HEK293 (cell line): ENCODE measurements around the gene NDFIP2.
A peak's percentile ranks its signal among the peaks of the same experiment; 100 is the strongest.
"Not testable (repeated sequence)": the region's sequence is repeated elsewhere in the genome, so short reads cannot be mapped to it uniquely, and the experiment has no call there.

ENCODE experiments used
- CTCF ChIA-PET: fragments of 350-600 bp; formaldehyde crosslinking; extraction: SDS; loops from one replicate; lab custom pipeline; 2021; ENCODE audit warnings: antibody characterized with exemption; lab: Yijun Ruan, JAX
- POLR2A ChIA-PET: fragments of 300-600 bp; formaldehyde crosslinking; extraction: SDS; loops from one replicate; lab custom pipeline; 2020; ENCODE audit warnings: antibody characterized with exemption, inconsistent platforms; lab: Yijun Ruan, JAX
- H3K27ac ChIP-seq: fragments of 200-500 bp; sonication (Bioruptor generic); 2 replicates; pipeline ENCODE4 v1.5.1; 2014; ENCODE audit warnings: low read depth, low read length, control low read depth, inconsistent platforms; ENCODE audit errors: extremely low read depth
- H3K36me3 ChIP-seq, 2 experiments: fragments of 200-500 bp in 1 of 2; sonication (Bioruptor generic) in 1 of 2; 1 replicate in 1 of 2; 2 replicates in 1 of 2; pipeline ENCODE4 v1.5.1; 2014 to 2017; ENCODE audit warnings: inconsistent platforms in 2 of 2, low read length in 2 of 2; ENCODE audit not compliant: control insufficient read depth in 2 of 2, insufficient read depth in 1 of 2
- H3K4me1 ChIP-seq: fragments of 200-500 bp; sonication (Bioruptor generic); 2 replicates; pipeline ENCODE4 v1.5.1; 2014; ENCODE audit warnings: mild to moderate bottlenecking, low read length, inconsistent platforms; ENCODE audit not compliant: control insufficient read depth, insufficient read depth
- H3K4me3 ChIP-seq: 2 replicates; pipeline ENCODE4 v1.5.1; 2011; ENCODE audit warnings: low read depth, mild to moderate bottlenecking, control low read depth, low read length, moderate library complexity
- H3K9me3 ChIP-seq: fragments of 200-500 bp; sonication (Bioruptor generic); 2 replicates; pipeline ENCODE4 v1.5.1; 2014; ENCODE audit warnings: low read depth, low read length, inconsistent platforms; ENCODE audit not compliant: control insufficient read depth, insufficient read depth
- GLI2 ChIP-seq: fragments of 450-650 bp; formaldehyde crosslinking; IDR thresholded peaks from 2 replicates; pipeline ENCODE4; 2017; ENCODE audit warnings: missing biosample characterization, missing genetic modification characterization, low read depth, borderline replicate concordance
- GLI4 ChIP-seq: fragments of 450-650 bp; formaldehyde crosslinking; IDR thresholded peaks from 2 replicates; pipeline ENCODE4 v1.5.1; 2016; ENCODE audit warnings: missing biosample characterization, missing genetic modification characterization
- GLIS2 ChIP-seq: fragments of 450-650 bp; formaldehyde crosslinking; IDR thresholded peaks from 2 replicates; pipeline ENCODE4 v1.5.1; 2016; ENCODE audit warnings: missing biosample characterization, missing genetic modification characterization
- KLF9 ChIP-seq: fragments of 450-650 bp; formaldehyde crosslinking; IDR thresholded peaks from 2 replicates; pipeline ENCODE4 v1.5.1; 2016; ENCODE audit warnings: missing biosample characterization, missing genetic modification characterization, low read depth
- SCRT1 ChIP-seq: fragments of 450-650 bp; formaldehyde crosslinking; IDR thresholded peaks from 2 replicates; pipeline ENCODE4 v1.5.1; 2016; ENCODE audit warnings: missing biosample characterization, missing genetic modification characterization, borderline replicate concordance
- SCRT2 ChIP-seq: fragments of 450-650 bp; formaldehyde crosslinking; IDR thresholded peaks from 2 replicates; pipeline ENCODE4 v1.5.1; 2016; ENCODE audit warnings: missing biosample characterization, missing genetic modification characterization
- ZIC2 ChIP-seq: fragments of 450-650 bp; formaldehyde crosslinking; IDR thresholded peaks from 2 replicates; pipeline ENCODE4 v1.5.1; 2016; ENCODE audit warnings: missing biosample characterization, missing genetic modification characterization
- ZNF112 ChIP-seq: fragments of 450-650 bp; formaldehyde crosslinking; IDR thresholded peaks from 2 replicates; pipeline ENCODE4 v1.5.0; 2017; ENCODE audit warnings: missing biosample characterization, missing genetic modification characterization
- ZNF391 ChIP-seq: fragments of 450-650 bp; formaldehyde crosslinking; IDR thresholded peaks from 2 replicates; pipeline ENCODE4 v1.5.1; 2016; ENCODE audit warnings: low read depth, missing biosample characterization, missing genetic modification characterization, borderline replicate concordance
- ZNF423 ChIP-seq: fragments of 450-650 bp; formaldehyde crosslinking; IDR thresholded peaks from 2 replicates; pipeline ENCODE4 v1.5.1; 2016; ENCODE audit warnings: missing biosample characterization, missing genetic modification characterization
- ZNF514 ChIP-seq: fragments of 450-650 bp; formaldehyde crosslinking; IDR thresholded peaks from 2 replicates; pipeline ENCODE4 v1.5.1; 2016; ENCODE audit warnings: missing biosample characterization, missing genetic modification characterization
- ZNF548 ChIP-seq: fragments of 450-650 bp; formaldehyde crosslinking; IDR thresholded peaks from 2 replicates; pipeline ENCODE4 v1.5.1; 2016; ENCODE audit warnings: missing biosample characterization, missing genetic modification characterization
- ZNF555 ChIP-seq: fragments of 450-650 bp; formaldehyde crosslinking; conservative IDR thresholded peaks from 2 replicates; pipeline ENCODE4 v1.5.1; 2017; ENCODE audit warnings: missing biosample characterization, mild to moderate bottlenecking, missing genetic modification characterization, inconsistent platforms
- ZNF664 ChIP-seq: fragments of 450-650 bp; formaldehyde crosslinking; IDR thresholded peaks from 2 replicates; pipeline ENCODE4 v1.5.1; 2016; ENCODE audit warnings: missing biosample characterization, missing genetic modification characterization
- ZNF677 ChIP-seq: fragments of 450-650 bp; IDR thresholded peaks from 2 replicates; pipeline ENCODE4 v1.5.0; 2018; ENCODE audit warnings: missing biosample characterization, mild to moderate bottlenecking, missing genetic modification characterization, moderate library complexity
- ZNF777 ChIP-seq: fragments of 450-650 bp; formaldehyde crosslinking; IDR thresholded peaks from 2 replicates; pipeline ENCODE4 v1.5.1; 2017; ENCODE audit warnings: missing biosample characterization, missing genetic modification characterization, borderline replicate concordance
- ZNF837 ChIP-seq: fragments of 450-650 bp; formaldehyde crosslinking; IDR thresholded peaks from 2 replicates; pipeline ENCODE4 v1.5.1; 2016; ENCODE audit warnings: missing biosample characterization, missing genetic modification characterization
- ZSCAN23 ChIP-seq: fragments of 450-650 bp; formaldehyde crosslinking; IDR thresholded peaks from 2 replicates; pipeline ENCODE4 v1.5.1; 2016; ENCODE audit warnings: missing biosample characterization, missing genetic modification characterization
- TF ChIP-seq, protein P1 (sequence below): fragments of 450-650 bp; formaldehyde crosslinking; IDR thresholded peaks from 2 replicates; pipeline ENCODE4 v1.5.1; 2016; ENCODE audit warnings: missing biosample characterization, missing genetic modification characterization
- TF ChIP-seq, protein P2 (sequence below): fragments of 450-650 bp; formaldehyde crosslinking; IDR thresholded peaks from 2 replicates; pipeline ENCODE4 v1.5.0; 2017; ENCODE audit warnings: missing biosample characterization, missing genetic modification characterization, borderline replicate concordance
- TF ChIP-seq, protein P3 (sequence below): fragments of 450-650 bp; formaldehyde crosslinking; IDR thresholded peaks from 2 replicates; pipeline ENCODE4 v1.5.1; 2017; ENCODE audit warnings: missing biosample characterization, missing genetic modification characterization

NDFIP2 gene

DNA sequence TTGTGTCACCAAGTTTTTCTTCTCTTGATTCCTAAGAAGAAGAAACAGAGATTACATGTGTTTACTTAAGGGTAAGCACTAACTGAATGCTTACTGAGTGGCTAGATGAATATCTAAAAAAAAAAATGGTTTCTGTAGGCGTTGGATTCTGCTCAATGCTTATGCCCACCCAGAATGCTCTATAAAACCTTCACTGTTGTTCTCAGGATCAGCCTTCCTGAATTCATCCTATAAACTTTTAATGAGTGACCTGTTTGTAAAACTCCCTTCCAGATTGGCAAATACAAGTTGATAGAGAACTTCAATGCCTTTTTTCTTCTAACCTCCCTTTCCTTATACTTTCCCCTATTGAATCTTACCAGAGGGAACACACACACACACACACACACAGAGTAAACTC is 90.2 kb downstream of the NDFIP2 start:
- no peaks in the 10 kb centered on the region for H3K9me3 ChIP-seq
- CTCF ChIA-PET: interaction anchor here (0.7 kb wide), 1 partner anchor 1391 kb away, joined by 3 read pairs; no protein-coding TSS in a partner anchor
- no peaks in the 10 kb centered on the region for H3K4me1 ChIP-seq
- POLR2A ChIA-PET: no interaction called here
- no peak overlapping the region for H3K4me3 ChIP-seq
- TF ChIP-seq ZNF677 (tag by site-specific recombination) (no peak), ZNF837 (tag by site-specific recombination) (no peak), KLF9 (tag by site-specific recombination) (no peak), ZNF391 (tag by site-specific recombination) (no peak), ZNF777 (no peak), ZNF548 (tag by site-specific recombination) (no peak), ZNF112 (tag by site-specific recombination) (no peak)
- TF ChIP-seq, protein P1, sequence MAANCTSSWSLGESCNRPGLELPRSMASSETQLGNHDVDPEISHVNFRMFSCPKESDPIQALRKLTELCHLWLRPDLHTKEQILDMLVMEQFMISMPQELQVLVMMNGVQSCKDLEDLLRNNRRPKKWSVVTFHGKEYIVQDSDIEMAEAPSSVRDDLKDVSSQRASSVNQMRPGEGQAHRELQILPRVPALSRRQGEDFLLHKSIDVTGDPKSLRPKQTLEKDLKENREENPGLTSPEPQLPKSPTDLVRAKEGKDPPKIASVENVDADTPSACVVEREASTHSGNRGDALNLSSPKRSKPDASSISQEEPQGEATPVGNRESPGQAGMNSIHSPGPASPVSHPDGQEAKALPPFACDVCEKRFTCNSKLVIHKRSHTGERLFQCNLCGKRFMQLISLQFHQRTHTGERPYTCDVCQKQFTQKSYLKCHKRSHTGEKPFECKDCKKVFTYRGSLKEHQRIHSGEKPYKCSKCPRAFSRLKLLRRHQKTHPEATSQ (tag by site-specific recombination): no peak
- H3K36me3 ChIP-seq: no peaks in the 10 kb centered on the region
- no peak overlapping the region for H3K27ac ChIP-seq

DNA sequence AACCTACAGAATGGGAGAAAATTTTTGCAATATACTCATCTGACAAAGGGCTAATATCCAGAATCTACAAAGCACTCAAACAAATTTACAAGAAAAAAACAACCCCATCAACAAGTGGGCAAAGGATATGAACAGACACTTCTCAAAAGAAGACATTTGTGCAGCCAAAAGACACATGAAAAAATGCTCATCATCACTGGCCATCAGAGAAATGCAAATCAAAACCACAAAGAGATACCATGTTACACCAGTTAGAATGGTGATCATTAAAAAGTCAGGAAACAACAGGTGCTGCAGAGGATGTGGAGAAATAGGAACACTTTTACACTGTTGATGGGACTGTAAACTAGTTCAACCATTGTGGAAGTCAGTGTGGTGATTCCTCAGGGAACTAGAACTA is 92.9 kb downstream of the NDFIP2 start:
- CTCF ChIA-PET, H3K9me3 ChIP-seq, H3K4me3 ChIP-seq, H3K4me1 ChIP-seq, H3K36me3 ChIP-seq, POLR2A ChIA-PET, H3K27ac ChIP-seq: not testable (repeated sequence)
- TF ChIP-seq SCRT2 (tag by site-specific recombination) (peak; percentile 79), SCRT1 (tag by site-specific recombination) (peak; percentile 74)

DNA sequence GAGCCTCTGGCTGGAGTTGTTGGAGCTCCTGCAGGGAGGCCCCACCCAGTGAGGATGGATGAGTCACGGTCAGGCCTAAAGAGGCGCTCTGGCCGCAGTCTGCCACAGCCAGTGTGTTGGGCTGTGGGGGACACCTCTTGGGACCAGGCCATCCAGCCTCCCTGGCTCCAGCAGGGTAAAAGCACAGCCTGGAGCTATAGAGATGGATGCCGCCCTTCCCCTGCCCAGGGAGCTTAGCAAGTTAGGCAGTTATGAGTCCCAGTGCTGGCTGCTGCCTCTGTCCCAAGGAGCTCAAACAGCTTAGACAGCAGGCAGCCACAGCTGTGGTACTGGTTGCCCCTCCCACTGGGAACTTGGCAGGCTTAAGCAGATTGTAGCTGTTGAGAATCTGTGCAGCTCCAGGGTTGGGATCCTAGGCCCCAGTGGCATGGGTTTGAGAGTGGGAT is 100.9 kb downstream of the NDFIP2 start:
- TF ChIP-seq, protein P2, sequence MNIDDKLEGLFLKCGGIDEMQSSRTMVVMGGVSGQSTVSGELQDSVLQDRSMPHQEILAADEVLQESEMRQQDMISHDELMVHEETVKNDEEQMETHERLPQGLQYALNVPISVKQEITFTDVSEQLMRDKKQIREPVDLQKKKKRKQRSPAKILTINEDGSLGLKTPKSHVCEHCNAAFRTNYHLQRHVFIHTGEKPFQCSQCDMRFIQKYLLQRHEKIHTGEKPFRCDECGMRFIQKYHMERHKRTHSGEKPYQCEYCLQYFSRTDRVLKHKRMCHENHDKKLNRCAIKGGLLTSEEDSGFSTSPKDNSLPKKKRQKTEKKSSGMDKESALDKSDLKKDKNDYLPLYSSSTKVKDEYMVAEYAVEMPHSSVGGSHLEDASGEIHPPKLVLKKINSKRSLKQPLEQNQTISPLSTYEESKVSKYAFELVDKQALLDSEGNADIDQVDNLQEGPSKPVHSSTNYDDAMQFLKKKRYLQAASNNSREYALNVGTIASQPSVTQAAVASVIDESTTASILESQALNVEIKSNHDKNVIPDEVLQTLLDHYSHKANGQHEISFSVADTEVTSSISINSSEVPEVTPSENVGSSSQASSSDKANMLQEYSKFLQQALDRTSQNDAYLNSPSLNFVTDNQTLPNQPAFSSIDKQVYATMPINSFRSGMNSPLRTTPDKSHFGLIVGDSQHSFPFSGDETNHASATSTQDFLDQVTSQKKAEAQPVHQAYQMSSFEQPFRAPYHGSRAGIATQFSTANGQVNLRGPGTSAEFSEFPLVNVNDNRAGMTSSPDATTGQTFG: no peak
- TF ChIP-seq ZIC2 (tag by site-specific recombination): peak; percentile 56
- Histone ChIP-seq H3K4me1 (no peaks in the 10 kb centered on the region), H3K4me3 (no peak overlapping the region), H3K36me3 (no peaks in the 10 kb centered on the region), H3K27ac (no peak overlapping the region), H3K9me3 (no peaks in the 10 kb centered on the region)
- ChIA-PET CTCF (no interaction called here), POLR2A (no interaction called here)

DNA sequence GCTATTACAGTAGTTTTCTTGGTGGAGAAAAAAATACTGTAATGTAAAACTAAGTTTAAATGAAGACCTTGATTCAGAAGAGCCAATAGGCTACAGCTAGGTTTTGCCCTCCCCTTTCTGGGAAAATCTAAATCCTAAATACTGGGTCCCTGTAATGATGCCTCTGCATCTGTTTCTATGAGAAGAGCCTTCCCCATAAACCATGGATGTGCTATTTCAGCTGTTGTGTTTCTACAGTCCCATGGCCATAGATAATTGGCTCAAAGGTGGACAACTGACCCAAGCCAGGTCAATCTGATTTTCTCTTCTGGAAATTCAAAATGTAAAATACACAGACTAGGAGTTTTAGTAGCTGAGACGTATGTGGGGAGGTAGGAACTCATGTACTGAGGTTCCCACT is 101.9 kb downstream of the NDFIP2 start:
- POLR2A ChIA-PET: no interaction called here

More for the DNA sequence above, 101.9 kb downstream of the NDFIP2 start:
- H3K27ac ChIP-seq: no peak overlapping the region
- TF ChIP-seq ZNF514 (tag by site-specific recombination): no peak
- TF ChIP-seq, protein P3, sequence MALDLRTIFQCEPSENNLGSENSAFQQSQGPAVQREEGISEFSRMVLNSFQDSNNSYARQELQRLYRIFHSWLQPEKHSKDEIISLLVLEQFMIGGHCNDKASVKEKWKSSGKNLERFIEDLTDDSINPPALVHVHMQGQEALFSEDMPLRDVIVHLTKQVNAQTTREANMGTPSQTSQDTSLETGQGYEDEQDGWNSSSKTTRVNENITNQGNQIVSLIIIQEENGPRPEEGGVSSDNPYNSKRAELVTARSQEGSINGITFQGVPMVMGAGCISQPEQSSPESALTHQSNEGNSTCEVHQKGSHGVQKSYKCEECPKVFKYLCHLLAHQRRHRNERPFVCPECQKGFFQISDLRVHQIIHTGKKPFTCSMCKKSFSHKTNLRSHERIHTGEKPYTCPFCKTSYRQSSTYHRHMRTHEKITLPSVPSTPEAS: no peak
- no peak for TF ChIP-seq GLI2 (tag by site-specific recombination)
- TF ChIP-seq ZSCAN23 (tag by site-specific recombination): no peak
- TF ChIP-seq ZNF423 (tag by site-specific recombination): no peak
- TF ChIP-seq ZNF555 (tag by site-specific recombination): no peak
- TF ChIP-seq GLIS2 (tag by site-specific recombination): no peak
- TF ChIP-seq ZNF664 (tag by site-specific recombination): no peak
- no peak for TF ChIP-seq GLI4 (tag by site-specific recombination)
- no peak overlapping the region for H3K4me3 ChIP-seq
- H3K4me1 ChIP-seq: no peaks in the 10 kb centered on the region
- CTCF ChIA-PET: no interaction called here
- H3K36me3 ChIP-seq: no peaks in the 10 kb centered on the region
- no peaks in the 10 kb centered on the region for H3K9me3 ChIP-seq
